ENCODE data around the gene CST3.

DNA sequence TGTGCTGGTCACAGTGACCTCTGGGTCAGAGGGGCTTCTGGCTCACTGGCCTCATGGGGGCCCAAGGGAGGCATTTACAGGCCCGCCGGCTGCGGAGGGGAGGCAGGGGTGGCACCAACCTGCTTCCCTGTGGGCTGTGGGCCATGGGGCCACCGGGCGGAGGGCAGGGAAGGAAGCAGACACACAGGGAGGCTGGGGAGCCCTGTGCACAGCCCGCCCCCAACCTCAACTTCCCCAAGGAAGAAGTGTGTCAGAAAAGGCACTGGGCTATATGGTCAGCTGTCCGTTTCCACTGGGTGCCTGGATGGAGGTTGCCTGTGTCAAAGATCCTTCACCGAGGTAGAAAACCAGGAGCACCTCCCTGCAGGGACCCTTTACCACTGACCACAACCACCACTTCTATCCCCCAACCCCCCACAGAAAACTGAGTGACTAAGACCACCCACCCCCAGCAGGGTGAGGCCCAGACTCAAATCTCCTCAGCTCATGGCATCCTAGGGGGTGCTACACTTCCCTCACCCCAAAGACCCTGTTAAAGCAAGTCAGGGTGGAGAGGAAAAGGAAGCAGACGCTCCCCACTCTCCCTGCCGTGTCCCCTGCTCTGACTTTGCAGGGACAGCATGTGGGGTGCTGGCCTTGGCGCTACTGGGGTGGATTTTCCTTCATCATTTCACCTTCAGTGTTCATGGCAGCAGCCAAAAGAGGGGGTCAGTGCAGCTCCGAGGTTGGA lies 5.6 kb downstream of the CST3 start:
- TF ChIP-seq CTCF (IDR thresholded peaks at IDR 0.05): no peak
- no peak for TF ChIP-seq EZH2 (IDR thresholded peaks at IDR 0.05; ENCODE audit: borderline replicate concordance, insufficient read depth, low read depth, low read length, poor library complexity, severe bottlenecking)

Measured in B cell (primary cell).